HFF-Myc (cell line): ENCODE results near the gene ATP5MC3.

Source experiments
- DNase-seq: peaks from one replicate; pipeline ENCODE4 v3.0.0-alpha.2; 2011; ENCODE audit warnings: low read depth; ENCODE audit errors: extremely low read depth
- H3K4me3 ChIP-seq: replicated peaks from 2 replicates; pipeline ENCODE4 v1.5.1; 2011; ENCODE audit warnings: low read depth, mild to moderate bottlenecking, control low read depth, low read length
- TF ChIP-seq, protein P1 (sequence below): IDR thresholded peaks from 2 replicates; pipeline ENCODE4 v1.5.1; 2012; ENCODE audit warnings: mild to moderate bottlenecking, low read depth, low read length, control low read depth; ENCODE audit errors: missing control alignments

The ATP5MC3 gene

GRCh38 chr2:175140332-175140731 is 41.2 kb downstream of the ATP5MC3 start:
- TF ChIP-seq, protein P1, sequence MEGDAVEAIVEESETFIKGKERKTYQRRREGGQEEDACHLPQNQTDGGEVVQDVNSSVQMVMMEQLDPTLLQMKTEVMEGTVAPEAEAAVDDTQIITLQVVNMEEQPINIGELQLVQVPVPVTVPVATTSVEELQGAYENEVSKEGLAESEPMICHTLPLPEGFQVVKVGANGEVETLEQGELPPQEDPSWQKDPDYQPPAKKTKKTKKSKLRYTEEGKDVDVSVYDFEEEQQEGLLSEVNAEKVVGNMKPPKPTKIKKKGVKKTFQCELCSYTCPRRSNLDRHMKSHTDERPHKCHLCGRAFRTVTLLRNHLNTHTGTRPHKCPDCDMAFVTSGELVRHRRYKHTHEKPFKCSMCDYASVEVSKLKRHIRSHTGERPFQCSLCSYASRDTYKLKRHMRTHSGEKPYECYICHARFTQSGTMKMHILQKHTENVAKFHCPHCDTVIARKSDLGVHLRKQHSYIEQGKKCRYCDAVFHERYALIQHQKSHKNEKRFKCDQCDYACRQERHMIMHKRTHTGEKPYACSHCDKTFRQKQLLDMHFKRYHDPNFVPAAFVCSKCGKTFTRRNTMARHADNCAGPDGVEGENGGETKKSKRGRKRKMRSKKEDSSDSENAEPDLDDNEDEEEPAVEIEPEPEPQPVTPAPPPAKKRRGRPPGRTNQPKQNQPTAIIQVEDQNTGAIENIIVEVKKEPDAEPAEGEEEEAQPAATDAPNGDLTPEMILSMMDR, result no peak
- DNase-seq, result no peak
- no peak overlapping the region for H3K4me3 ChIP-seq

- no peak for DNase-seq
- no peak overlapping the region for H3K4me3 ChIP-seq
- TF ChIP-seq, protein P1, result no peak
Measured at GRCh38 chr2:175137793-175138192, 43.7 kb downstream of the ATP5MC3 start.

- no peak for DNase-seq
- TF ChIP-seq, protein P1, result no peak
- no peak overlapping the region for H3K4me3 ChIP-seq
Measured at GRCh38 chr2:175136334-175137215, 44.9 kb downstream of the ATP5MC3 start.

- H3K4me3 ChIP-seq, result no peak overlapping the region
- TF ChIP-seq, protein P1, result no peak
- no peak for DNase-seq
Measured at GRCh38 chr2:175135862-175136261, 45.6 kb downstream of the ATP5MC3 start.

DNA sequence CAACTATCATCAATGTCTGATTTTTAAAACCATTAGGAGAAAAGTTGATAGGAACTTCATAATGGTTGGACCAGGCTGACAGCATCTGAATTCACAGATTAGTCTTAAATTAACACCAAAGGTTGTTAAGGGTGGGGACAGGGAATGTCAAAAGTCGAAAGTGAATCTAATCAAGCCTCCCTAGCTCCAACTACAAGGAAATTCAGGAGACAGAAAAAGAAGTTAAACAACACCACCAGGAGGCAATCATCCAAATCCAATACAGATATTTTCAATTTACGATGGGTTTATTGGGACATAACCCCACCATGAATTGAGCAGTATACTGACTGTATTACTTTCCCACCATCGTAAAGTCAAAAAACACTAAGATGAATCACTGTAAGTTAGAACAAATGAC is 46.3 kb downstream of the ATP5MC3 start:
- no peak overlapping the region for H3K4me3 ChIP-seq
- DNase-seq, result no peak
- TF ChIP-seq, protein P1, result no peak

- no peak overlapping the region for H3K4me3 ChIP-seq
- TF ChIP-seq, protein P1, result no peak
- DNase-seq, result no peak
Measured at GRCh38 chr2:175131252-175131651, 50.3 kb downstream of the ATP5MC3 start.
